PC-3 (cell line): ENCODE results near the gene MIPOL1. TPM values are rescaled to one million over a fixed set of nuclear protein-coding genes. Genes with fewer than 3 reads are reported as not detected.

ENCODE experiments used
- ATAC-seq: fragments of 200-7000 bp; cut with Tn5 transposase; 2 replicates; pipeline ENCODE4 v1.9.1; 2020; ENCODE audit warnings: mild to moderate bottlenecking, moderate library complexity
- BruUV-seq: library from RNA; stranded (reverse); fragments of 400-500 nt; replicated peaks from 2 replicates; lab custom pipeline; 2021; lab: Mats Ljungman, UMichigan
- CTCF ChIA-PET: fragments of 300-600 bp; sonication (Branson Sonifier 250); formaldehyde crosslinking; loops from one replicate; lab custom pipeline; 2022; ENCODE audit warnings: antibody characterized with exemption; lab: Charles Lee
- POLR2A ChIA-PET: fragments of 300-600 bp; sonication (Branson Sonifier 250); formaldehyde crosslinking; loops from one replicate; lab custom pipeline; 2022; ENCODE audit warnings: antibody characterized with exemption; ENCODE audit not compliant: unreplicated experiment; lab: Charles Lee
- DNase-seq: peaks from one replicate; pipeline ENCODE4 v3.0.0-alpha.2; 2015
- H2AFZ ChIP-seq: fragments of 300-600 bp; sonication (generic); 2 replicates; pipeline ENCODE4 v1.6.0; 2016; ENCODE audit warnings: antibody characterized with exemption, low read length
- H3F3A ChIP-seq: fragments of 300-600 bp; sonication (generic); one replicate; pipeline ENCODE4 v1.6.0; 2017; ENCODE audit warnings: antibody characterized with exemption, low read length, control low read depth, mild to moderate bottlenecking; ENCODE audit not compliant: unreplicated experiment
- H3K27ac ChIP-seq: fragments of 300-600 bp; sonication (generic); 2 replicates; pipeline ENCODE4 v1.5.1; 2016; ENCODE audit warnings: mild to moderate bottlenecking, low read length
- H3K27me3 ChIP-seq: fragments of 300-600 bp; sonication (generic); 2 replicates; pipeline ENCODE4 v1.6.1; 2016; ENCODE audit warnings: low read length, mixed read lengths
- H3K36me3 ChIP-seq: fragments of 300-600 bp; sonication (generic); 2 replicates; pipeline ENCODE4 v1.6.1; 2016; ENCODE audit warnings: low read depth, mixed run types, low read length, mixed read lengths
- H3K4me1 ChIP-seq: fragments of 300-600 bp; sonication (generic); 2 replicates; pipeline ENCODE4 v1.5.1; 2016; ENCODE audit warnings: low read length; ENCODE audit not compliant: insufficient read depth
- H3K4me2 ChIP-seq: fragments of 300-600 bp; sonication (generic); 2 replicates; pipeline ENCODE4 v1.6.0; 2016; ENCODE audit warnings: low read length
- H3K4me3 ChIP-seq: fragments of 300-600 bp; sonication (generic); 2 replicates; pipeline ENCODE4 v1.5.1; 2016; ENCODE audit warnings: mild to moderate bottlenecking, low read length, mixed read lengths
- H3K79me2 ChIP-seq: fragments of 300-600 bp; sonication (generic); 2 replicates; pipeline ENCODE4 v1.6.1; 2017; ENCODE audit warnings: low read length, mixed read lengths
- H3K9ac ChIP-seq: fragments of 300-600 bp; sonication (generic); 2 replicates; pipeline ENCODE4 v1.6.0; 2016; ENCODE audit warnings: mild to moderate bottlenecking, low read length
- H3K9me2 ChIP-seq: fragments of 300-600 bp; sonication (generic); replicated peaks from 2 replicates; pipeline ENCODE4 v1.6.1; 2016; ENCODE audit warnings: mixed run types, low read length, mixed read lengths
- H3K9me3 ChIP-seq: fragments of 300-600 bp; sonication (generic); 2 replicates; pipeline ENCODE4 v1.6.1; 2016; ENCODE audit warnings: low read length, mixed read lengths
- H4K20me1 ChIP-seq: fragments of 300-600 bp; sonication (generic); 2 replicates; pipeline ENCODE4 v1.6.1; 2016; ENCODE audit warnings: low read length, mixed read lengths
- CTCF ChIP-seq: fragments of 300-600 bp; sonication (generic); conservative IDR thresholded peaks from 2 replicates; pipeline ENCODE4 v1.5.1; 2017; ENCODE audit warnings: antibody characterized with exemption, low read depth, mild to moderate bottlenecking, low read length
- EZH2 ChIP-seq: fragments of 300-600 bp; sonication (generic); IDR thresholded peaks from one replicate; pipeline ENCODE4 v1.6.1; 2017; ENCODE audit warnings: antibody characterized with exemption, mild to moderate bottlenecking, low read length; ENCODE audit not compliant: unreplicated experiment
- EZH2phosphoT487 ChIP-seq: fragments of 300-600 bp; sonication (generic); IDR thresholded peaks from 2 replicates; pipeline ENCODE4 v1.6.1; 2018; ENCODE audit warnings: mild to moderate bottlenecking, antibody characterized with exemption, low read length, borderline replicate concordance
- intact Hi-C: fragments of 100-400 bp; cut with micrococcal nuclease; formaldehyde crosslinking; loops from 2 replicates; pipeline ENCODE4 v1.9.0; 2023
- total RNA-seq: library from RNA; depleted of rRNA; stranded (reverse); fragments of >200 nt; gene quantifications from 2 replicates; pipeline ENCODE4 v1.2.3, GENCODE V29; 2014

MIPOL1 gene
- total RNA-seq, 1 experiment from 2014 or later, result 22.5 TPM

DNA sequence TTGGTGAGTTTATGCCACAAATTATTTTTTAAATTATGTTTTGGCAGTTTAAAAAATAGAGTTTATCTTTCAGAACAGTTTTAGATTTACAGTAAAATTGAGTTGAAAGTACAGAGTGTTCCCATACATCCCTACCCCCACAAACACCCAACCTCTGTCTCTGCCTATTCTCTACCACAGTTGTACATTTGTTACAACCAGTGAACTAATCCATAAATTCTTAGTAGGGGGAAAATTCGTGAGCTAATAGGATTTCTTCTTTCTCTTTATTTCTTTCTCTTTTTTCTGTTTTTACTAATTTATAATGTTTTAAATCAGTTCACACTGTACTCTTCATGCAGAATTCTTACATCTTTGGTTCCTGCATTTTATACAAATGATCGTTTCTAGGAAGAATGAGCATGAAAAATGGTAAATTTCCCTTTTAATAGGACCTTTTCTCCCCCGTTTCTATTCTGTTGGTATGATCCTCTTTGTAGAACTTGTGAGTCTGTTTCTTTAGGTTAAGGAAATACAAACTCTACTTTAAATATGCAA, 56.7 kb downstream of the MIPOL1 start:
- no peak overlapping the region for H3K27ac ChIP-seq
- H4K20me1 ChIP-seq, result no peaks in the 10 kb centered on the region
- ChIA-PET POLR2A (no interaction called here), CTCF (no interaction called here)
- no TSS peak for BruUV-seq
- no peak overlapping the region for H3K4me3 ChIP-seq
- peaks cover 41% of the 10 kb centered on the region for H3K4me1 ChIP-seq
- no peaks in the 10 kb centered on the region for H3K9me2 ChIP-seq
- H3K9ac ChIP-seq, result no peak overlapping the region
- H3K4me2 ChIP-seq, result 0 out of 2 replicates have a peak overlapping the region, but pooled peaks have one; percentile 19
- TF ChIP-seq EZH2 (no peak), CTCF (no peak), EZH2phosphoT487 (no peak)
- no peaks in the 10 kb centered on the region for H3K9me3 ChIP-seq
- H3K79me2 ChIP-seq, result no peaks in the 10 kb centered on the region
- intact Hi-C loops, result loop anchor here (1.0 to 5.0 kb wide), 2 partner anchors 75 to 293 kb away; no protein-coding TSS in a partner anchor
- ATAC-seq (no peak), DNase-seq (no peak)
- H2AFZ ChIP-seq, result no peak overlapping the region
- no peaks in the 10 kb centered on the region for H3K36me3 ChIP-seq
- H3K27me3 ChIP-seq, result no peaks in the 10 kb centered on the region
- H3F3A ChIP-seq, result no peaks in the 10 kb centered on the region

GRCh38 chr14:37257501-37258070, 59.8 kb downstream of the MIPOL1 start:
- Histone ChIP-seq H3K9me3 (no peaks in the 10 kb centered on the region), H3K27me3 (no peaks in the 10 kb centered on the region), H3K9me2 (no peaks in the 10 kb centered on the region), H3K4me3 (no peak overlapping the region), H3K4me1 (peaks cover 37% of the 10 kb centered on the region), H3K79me2 (no peaks in the 10 kb centered on the region), H2AFZ (no peak overlapping the region), H4K20me1 (no peaks in the 10 kb centered on the region), H3K4me2 (peak overlapping the region; percentile 40), H3K27ac (peak overlapping the region; percentile 71), H3F3A (no peaks in the 10 kb centered on the region), H3K36me3 (no peaks in the 10 kb centered on the region), H3K9ac (0 out of 2 replicates have a peak overlapping the region, but pooled peaks have one; percentile 4)
- ATAC-seq, result peak; percentile 92
- TF ChIP-seq EZH2phosphoT487 (no peak), CTCF (no peak), EZH2 (no peak)
- BruUV-seq, result no TSS peak
- DNase-seq, result peak; percentile 85
- intact Hi-C loops, result no loop called here
- POLR2A ChIA-PET, result interaction anchor here (0.5 to 0.7 kb wide), 5 partner anchors 10 to 340 kb away, joined by 3 to 7 read pairs (median 3); partner anchors contain the start of genes FOXA1 and TTC6
- CTCF ChIA-PET, result no interaction called here

DNA sequence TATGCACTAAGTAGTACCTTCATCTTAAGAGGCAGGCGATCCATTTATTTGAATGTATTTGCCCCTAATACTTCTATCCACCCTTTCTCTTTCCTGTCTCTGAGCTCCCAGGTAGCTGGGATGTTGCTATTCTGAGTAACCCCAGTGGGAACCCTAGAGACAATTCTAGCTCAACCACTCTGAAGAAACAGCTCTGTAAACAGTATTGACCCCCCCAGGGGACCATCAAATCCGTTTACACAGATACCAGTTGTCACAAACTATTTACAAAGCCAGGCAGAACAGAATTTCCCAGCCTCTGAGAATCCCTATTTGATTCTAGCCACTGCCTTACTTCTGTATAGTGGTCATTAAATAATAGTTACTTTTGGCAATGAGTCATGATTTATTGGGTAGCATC, 64.9 kb downstream of the MIPOL1 start:
- intact Hi-C loops, result no loop called here

More for the DNA sequence above, 64.9 kb downstream of the MIPOL1 start:
- H4K20me1 ChIP-seq, result no peaks in the 10 kb centered on the region
- no peaks in the 10 kb centered on the region for H3K9me3 ChIP-seq
- POLR2A ChIA-PET, result no interaction called here
- H3K27me3 ChIP-seq, result no peaks in the 10 kb centered on the region
- no TSS peak for BruUV-seq
- CTCF ChIA-PET, result no interaction called here
- H3K79me2 ChIP-seq, result no peaks in the 10 kb centered on the region
- H3K4me2 ChIP-seq, result no peak overlapping the region
- DNase-seq (no peak), ATAC-seq (no peak)
- H3K36me3 ChIP-seq, result no peaks in the 10 kb centered on the region
- no peak overlapping the region for H2AFZ ChIP-seq
- peaks cover 4% of the 10 kb centered on the region for H3K4me1 ChIP-seq
- no peaks in the 10 kb centered on the region for H3K9me2 ChIP-seq
- H3F3A ChIP-seq, result no peaks in the 10 kb centered on the region
- TF ChIP-seq EZH2phosphoT487 (no peak), EZH2 (no peak), CTCF (no peak)
- H3K9ac ChIP-seq, result no peak overlapping the region
- H3K4me3 ChIP-seq, result no peak overlapping the region
- no peak overlapping the region for H3K27ac ChIP-seq
